Endodermal cell (in vitro differentiated cells): ENCODE results near the gene ITPK1. TPM values are rescaled to one million over a fixed set of nuclear protein-coding genes. Genes with fewer than 3 reads are reported as not detected.

ENCODE experiments used
- DNase-seq: peaks from one replicate; pipeline ENCODE4 v3.0.0-alpha.2; 2017
- H3K27ac ChIP-seq: 2 replicates; pipeline ENCODE4 v1.5.1; 2013; ENCODE audit warnings: mild to moderate bottlenecking, low read depth, low read length, moderate library complexity
- H3K27me3 ChIP-seq: 2 replicates; pipeline ENCODE4 v1.6.1; 2013; ENCODE audit warnings: mild to moderate bottlenecking, low read length, moderate library complexity; ENCODE audit not compliant: insufficient read depth, control insufficient read depth, poor library complexity, severe bottlenecking
- H3K36me3 ChIP-seq: 2 replicates; pipeline ENCODE4 v1.7.0; 2013; ENCODE audit warnings: mild to moderate bottlenecking, low read length, moderate library complexity; ENCODE audit not compliant: control insufficient read depth, insufficient read depth
- H3K4me1 ChIP-seq: one replicate; pipeline ENCODE4 v1.7.0; 2013; ENCODE audit warnings: low read length; ENCODE audit not compliant: control insufficient read depth, insufficient read depth
- H3K4me3 ChIP-seq: 2 replicates; pipeline ENCODE4 v1.5.1; 2013; ENCODE audit warnings: mild to moderate bottlenecking, low read length, moderate library complexity
- H3K9ac ChIP-seq: 2 replicates; pipeline ENCODE4 v1.6.1; 2013; ENCODE audit warnings: mild to moderate bottlenecking, low read length, moderate library complexity; ENCODE audit not compliant: poor library complexity, severe bottlenecking; ENCODE audit errors: extremely low read depth
- H3K9me3 ChIP-seq: 2 replicates; pipeline ENCODE4 v1.6.1; 2013; ENCODE audit warnings: mild to moderate bottlenecking, low read length, moderate library complexity; ENCODE audit not compliant: control insufficient read depth
- H3K27ac Mint-ChIP-seq: 2 replicates; pipeline ENCODE4 v1.8.0; 2020; ENCODE audit warnings: mixed read lengths
- H3K27me3 Mint-ChIP-seq: 2 replicates; pipeline ENCODE4 v1.8.0; 2021; ENCODE audit warnings: mild to moderate bottlenecking, mixed read lengths; ENCODE audit not compliant: insufficient read depth
- H3K36me3 Mint-ChIP-seq: 2 replicates; pipeline ENCODE4 v1.8.0; 2020; ENCODE audit warnings: low read depth, mixed read lengths
- H3K4me1 Mint-ChIP-seq: 2 replicates; pipeline ENCODE4 v1.8.0; 2020; ENCODE audit warnings: mixed read lengths
- H3K4me3 Mint-ChIP-seq: 2 replicates; pipeline ENCODE4 v1.8.0; 2020; ENCODE audit warnings: mild to moderate bottlenecking, moderate library complexity, mixed read lengths
- H3K9me3 Mint-ChIP-seq: 2 replicates; pipeline ENCODE4 v1.8.0; 2020; ENCODE audit warnings: mild to moderate bottlenecking, mixed read lengths
- CTCF ChIP-seq: fragments of 200-600 bp; sonication (generic); conservative IDR thresholded peaks from 2 replicates; pipeline ENCODE4 v1.5.0; 2021; ENCODE audit warnings: antibody characterized with exemption, mild to moderate bottlenecking
- WGBS, 2 experiments: methylation state at CpG; one replicate each; pipeline versions ENCODE4 v1.1.5 to v1.1.7; 2013; ENCODE audit warnings: missing lambda C conversion rate in 2 of 2, mixed read lengths in 1 of 2; ENCODE audit not compliant: insufficient coverage in 1 of 2, insufficient read length in 1 of 2; 5-methylcytosine and 5-hydroxymethylcytosine counted together
- total RNA-seq, 2 donors: library from RNA; stranded (reverse); fragmentation: NEBNext Ultra II Directional in 1 of 2; extraction: Animal tissue kit (Norgen Biotek cat#: 25700) in 1 of 2; gene quantifications; 2 replicates in 1 of 2; 3 replicates in 1 of 2; pipeline ENCODE4 v1.2.1, GENCODE V29; 2021

ITPK1 gene
- total RNA-seq, 2 donors from 2014 or later, result 59.9 to 66.9 TPM

- H3K36me3 Mint-ChIP-seq, result no peaks in the 10 kb centered on the region
- no peak overlapping the region for H3K4me3 ChIP-seq
- 82 to 90% methylated on average over 4 to 8 of the region's 8 CpGs for WGBS, 2 experiments
- no peak overlapping the region for H3K9ac ChIP-seq
- no peaks in the 10 kb centered on the region for H3K27me3 Mint-ChIP-seq
- TF ChIP-seq CTCF, result no peak
- H3K9me3 ChIP-seq, result no peaks in the 10 kb centered on the region
- H3K4me1 ChIP-seq, result no peaks in the 10 kb centered on the region
- H3K27ac Mint-ChIP-seq, result peak overlapping the region; percentile 35
- H3K27ac ChIP-seq, result no peak overlapping the region
- no peak overlapping the region for H3K4me3 Mint-ChIP-seq
- no peaks in the 10 kb centered on the region for H3K27me3 ChIP-seq
- H3K9me3 Mint-ChIP-seq, result no peaks in the 10 kb centered on the region
- no peaks in the 10 kb centered on the region for H3K36me3 ChIP-seq
- H3K4me1 Mint-ChIP-seq, result no peaks in the 10 kb centered on the region
- DNase-seq, result no peak
Measured at GRCh38 chr14:93068711-93069110, 47.0 kb downstream of the ITPK1 start.

DNA sequence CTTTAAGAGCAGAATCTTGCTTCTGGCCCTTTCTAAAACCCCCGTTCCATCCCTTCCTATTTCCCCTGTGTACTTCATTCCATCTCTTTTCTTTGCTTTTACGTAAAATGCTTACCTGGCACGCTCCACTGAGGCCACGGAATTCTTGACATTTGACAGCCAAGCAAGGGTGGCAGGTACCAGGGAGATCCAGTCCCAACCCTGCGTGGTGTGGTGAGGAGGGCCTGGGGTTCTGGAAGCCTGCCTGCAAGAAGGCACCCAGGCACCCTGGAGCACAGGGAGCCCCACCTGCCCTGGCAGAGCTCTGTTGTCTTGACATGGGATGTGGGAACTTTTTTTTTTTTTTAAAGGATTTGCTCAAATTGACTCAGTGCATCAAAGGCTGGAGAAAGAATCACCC is 48.6 kb downstream of the ITPK1 start:
- H3K27ac Mint-ChIP-seq, result no peak overlapping the region

GRCh38 chr14:93065272-93065730 is 50.4 kb downstream of the ITPK1 start:
- peaks cover 13% of the 10 kb centered on the region for H3K4me1 Mint-ChIP-seq
- no peak overlapping the region for H3K4me3 Mint-ChIP-seq

More for the DNA sequence above, 48.6 kb downstream of the ITPK1 start:
- no peak overlapping the region for H3K27ac ChIP-seq
- no peaks in the 10 kb centered on the region for H3K27me3 ChIP-seq
- TF ChIP-seq CTCF, result no peak
- no peak for DNase-seq
- H3K4me1 Mint-ChIP-seq, result no peaks in the 10 kb centered on the region
- no peaks in the 10 kb centered on the region for H3K9me3 Mint-ChIP-seq
- no peak overlapping the region for H3K4me3 ChIP-seq
- WGBS, 2 experiments, result 96 to 98% methylated on average over 3 to 5 of the region's 5 CpGs
- no peaks in the 10 kb centered on the region for H3K4me1 ChIP-seq
- H3K9ac ChIP-seq, result no peak overlapping the region
- H3K27me3 Mint-ChIP-seq, result no peaks in the 10 kb centered on the region
- H3K4me3 Mint-ChIP-seq, result no peak overlapping the region
- no peaks in the 10 kb centered on the region for H3K36me3 ChIP-seq
- H3K36me3 Mint-ChIP-seq, result no peaks in the 10 kb centered on the region
- no peaks in the 10 kb centered on the region for H3K9me3 ChIP-seq

More at GRCh38 chr14:93065272-93065730, 50.4 kb downstream of the ITPK1 start:
- no peak overlapping the region for H3K9ac ChIP-seq
- Mint-ChIP-seq H3K27me3 (no peaks in the 10 kb centered on the region), H3K36me3 (no peaks in the 10 kb centered on the region), H3K9me3 (no peaks in the 10 kb centered on the region), H3K27ac (no peak overlapping the region)
- peaks cover 1% of the 10 kb centered on the region for H3K4me1 ChIP-seq
- H3K27me3 ChIP-seq, result no peaks in the 10 kb centered on the region
- DNase-seq, result no peak
- H3K9me3 ChIP-seq, result no peaks in the 10 kb centered on the region
- H3K27ac ChIP-seq, result no peak overlapping the region
- no peak for TF ChIP-seq CTCF
- 100% methylated on average over 1 to 2 of the region's 2 CpGs for WGBS, 2 experiments
- no peak overlapping the region for H3K4me3 ChIP-seq
- H3K36me3 ChIP-seq, result no peaks in the 10 kb centered on the region
